ENCODE measurements around the gene SYS1.

SYS1 gene

GRCh38 chr20:45339799-45340198, 23.2 kb upstream of the SYS1 start:
- H3K27ac ChIP-seq (ENCODE audit: low read depth, low read length), result peak overlapping the region; percentile 71
- peaks cover 0 to 7% of the 10 kb centered on the region in 2 donors for H3K36me3 ChIP-seq (ENCODE audit: control insufficient read depth in 1 of 2, insufficient read depth in 2 of 2, low read length in 2 of 2)
- H3K9me3 ChIP-seq (ENCODE audit: control insufficient read depth in 1 of 2, low read length in 2 of 2), result no peaks in the 10 kb centered on the region
- peak overlapping the region; percentile 33 to 34 for H3K9ac ChIP-seq (ENCODE audit: low read depth in 1 of 2, low read length in 2 of 2)
- H3K4me3 ChIP-seq (ENCODE audit: low read depth in 1 of 2, low read length in 2 of 2), result peak overlapping the region in 1 of 2 donors; percentile 5
- no peaks in the 10 kb centered on the region for H3K27me3 ChIP-seq (ENCODE audit: control insufficient read depth in 1 of 2, insufficient read depth in 2 of 2, low read length in 2 of 2)
- peaks cover 83 to 85% of the 10 kb centered on the region in 2 donors for H3K4me1 ChIP-seq (ENCODE audit: control insufficient read depth in 1 of 2, insufficient read depth in 2 of 2, low read length in 2 of 2)

GRCh38 chr20:45340236-45340847, 22.6 kb upstream of the SYS1 start:
- H3K4me1 ChIP-seq (ENCODE audit: control insufficient read depth in 1 of 2, insufficient read depth in 2 of 2, low read length in 2 of 2), result peaks cover 88 to 90% of the 10 kb centered on the region in 2 donors
- no peaks in the 10 kb centered on the region for H3K27me3 ChIP-seq (ENCODE audit: control insufficient read depth in 1 of 2, insufficient read depth in 2 of 2, low read length in 2 of 2)
- H3K36me3 ChIP-seq (ENCODE audit: control insufficient read depth in 1 of 2, insufficient read depth in 2 of 2, low read length in 2 of 2), result peaks cover 0 to 6% of the 10 kb centered on the region in 2 donors
- peak overlapping the region; percentile 5 to 17 for H3K4me3 ChIP-seq (ENCODE audit: low read depth in 1 of 2, low read length in 2 of 2)
- peak overlapping the region in 1 of 2 donors; percentile 34 for H3K9ac ChIP-seq (ENCODE audit: low read depth in 1 of 2, low read length in 2 of 2)
- peak overlapping the region; percentile 33 for H3K27ac ChIP-seq (ENCODE audit: low read depth, low read length)
- no peaks in the 10 kb centered on the region for H3K9me3 ChIP-seq (ENCODE audit: control insufficient read depth in 1 of 2, low read length in 2 of 2)

- H3K9ac ChIP-seq (ENCODE audit: low read depth in 1 of 2, low read length in 2 of 2), result peak overlapping the region; percentile 15 to 96
- H3K4me1 ChIP-seq (ENCODE audit: control insufficient read depth in 1 of 2, insufficient read depth in 2 of 2, low read length in 2 of 2), result peaks cover 94 to 96% of the 10 kb centered on the region in 2 donors
- H3K27ac ChIP-seq (ENCODE audit: low read depth, low read length), result peak overlapping the region; percentile 33
- H3K9me3 ChIP-seq (ENCODE audit: control insufficient read depth in 1 of 2, low read length in 2 of 2), result no peaks in the 10 kb centered on the region
- peak overlapping the region; percentile 3 to 17 for H3K4me3 ChIP-seq (ENCODE audit: low read depth in 1 of 2, low read length in 2 of 2)
- H3K36me3 ChIP-seq (ENCODE audit: control insufficient read depth in 1 of 2, insufficient read depth in 2 of 2, low read length in 2 of 2), result peaks cover 0 to under 1% of the 10 kb centered on the region in 2 donors
- no peaks in the 10 kb centered on the region for H3K27me3 ChIP-seq (ENCODE audit: control insufficient read depth in 1 of 2, insufficient read depth in 2 of 2, low read length in 2 of 2)
Observed at GRCh38 chr20:45340951-45341350, 22.0 kb upstream of the SYS1 start.

DNA sequence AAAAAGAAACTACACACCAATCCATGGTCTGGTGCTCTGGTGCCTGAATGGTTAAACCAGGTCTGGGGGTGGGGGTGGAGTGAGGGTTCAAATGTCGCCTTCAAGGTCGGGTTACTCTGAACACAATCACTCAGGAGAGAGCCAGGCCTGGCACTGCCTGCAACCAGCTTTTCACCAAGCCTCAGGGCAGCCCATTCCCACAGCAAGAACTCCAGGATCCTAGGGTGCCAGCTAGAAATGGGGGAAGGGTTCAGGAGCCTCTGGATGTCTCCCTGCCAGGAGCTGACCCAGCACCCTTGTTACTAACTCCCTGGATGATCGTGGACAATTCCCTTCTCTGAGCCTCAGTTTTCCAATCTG, 21.4 kb upstream of the SYS1 start:
- H3K9ac ChIP-seq (ENCODE audit: low read depth in 1 of 2, low read length in 2 of 2), result peak overlapping the region; percentile 16 to 96
- peaks cover 95 to 97% of the 10 kb centered on the region in 2 donors for H3K4me1 ChIP-seq (ENCODE audit: control insufficient read depth in 1 of 2, insufficient read depth in 2 of 2, low read length in 2 of 2)
- H3K4me3 ChIP-seq (ENCODE audit: low read depth in 1 of 2, low read length in 2 of 2), result peak overlapping the region; percentile 4 to 92

DNA sequence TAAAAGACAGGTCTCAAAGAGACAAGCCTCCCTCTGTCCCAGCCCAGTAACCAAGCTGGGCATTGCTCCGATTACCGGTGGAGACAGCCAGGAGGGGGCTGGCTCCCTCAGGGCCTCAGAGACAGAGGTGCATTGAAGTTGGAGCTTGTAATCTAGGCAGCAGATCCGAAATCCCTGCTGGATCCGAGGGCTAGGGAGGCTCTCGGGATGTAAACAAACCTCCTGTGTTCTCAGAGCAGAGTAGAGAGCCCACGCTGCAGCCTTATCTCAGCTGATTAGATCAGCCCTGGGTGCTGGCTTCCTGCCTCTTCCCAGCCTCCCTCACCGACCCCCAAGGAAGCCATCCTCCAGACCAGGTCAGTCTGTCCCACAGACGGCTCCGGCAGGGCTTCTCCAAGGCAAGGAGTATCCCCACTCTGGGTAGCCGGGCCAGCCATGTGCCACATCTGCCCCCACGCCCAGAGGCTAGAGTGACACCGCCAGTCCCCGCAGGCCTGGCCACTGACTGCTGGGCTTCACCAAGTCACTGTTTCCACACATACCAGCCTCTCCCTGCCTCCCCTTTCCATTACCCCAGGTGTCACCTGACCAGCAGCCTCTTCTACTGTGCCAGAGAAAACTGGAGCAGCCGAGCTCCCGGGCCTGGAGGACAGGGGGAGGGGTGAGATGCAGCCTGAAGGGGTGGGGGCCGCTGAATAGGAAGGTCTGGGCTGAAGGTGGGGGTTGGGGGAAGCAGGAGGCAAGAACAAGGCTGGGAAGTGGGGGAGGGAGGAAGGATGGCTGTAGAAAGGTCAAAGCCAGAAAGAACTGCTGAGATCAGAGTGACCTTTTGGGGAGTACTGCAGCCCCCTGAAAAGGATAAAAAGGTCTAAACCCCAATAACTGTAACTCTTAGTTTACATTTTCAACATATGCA, 20.8 kb upstream of the SYS1 start:
- H3K4me1 ChIP-seq (ENCODE audit: control insufficient read depth in 1 of 2, insufficient read depth in 2 of 2, low read length in 2 of 2), result peaks cover 91 to 95% of the 10 kb centered on the region in 2 donors
- H3K27me3 ChIP-seq (ENCODE audit: control insufficient read depth in 1 of 2, insufficient read depth in 2 of 2, low read length in 2 of 2), result no peaks in the 10 kb centered on the region
- peak overlapping the region; percentile 45 to 92 for H3K4me3 ChIP-seq (ENCODE audit: low read depth in 1 of 2, low read length in 2 of 2)
- H3K36me3 ChIP-seq (ENCODE audit: control insufficient read depth in 1 of 2, insufficient read depth in 2 of 2, low read length in 2 of 2), result no peaks in the 10 kb centered on the region
- no peaks in the 10 kb centered on the region for H3K9me3 ChIP-seq (ENCODE audit: control insufficient read depth in 1 of 2, low read length in 2 of 2)
- peak overlapping the region; percentile 16 to 96 for H3K9ac ChIP-seq (ENCODE audit: low read depth in 1 of 2, low read length in 2 of 2)
- H3K27ac ChIP-seq (ENCODE audit: low read depth, low read length), result peak overlapping the region; percentile 91

More for the DNA sequence above, 21.4 kb upstream of the SYS1 start:
- no peaks in the 10 kb centered on the region for H3K9me3 ChIP-seq (ENCODE audit: control insufficient read depth in 1 of 2, low read length in 2 of 2)
- H3K27ac ChIP-seq (ENCODE audit: low read depth, low read length), result peak overlapping the region; percentile 91
- H3K36me3 ChIP-seq (ENCODE audit: control insufficient read depth in 1 of 2, insufficient read depth in 2 of 2, low read length in 2 of 2), result no peaks in the 10 kb centered on the region
- H3K27me3 ChIP-seq (ENCODE audit: control insufficient read depth in 1 of 2, insufficient read depth in 2 of 2, low read length in 2 of 2), result no peaks in the 10 kb centered on the region

- H3K27me3 ChIP-seq (ENCODE audit: control insufficient read depth in 1 of 2, insufficient read depth in 2 of 2, low read length in 2 of 2), result no peaks in the 10 kb centered on the region
- peaks cover 83 to 91% of the 10 kb centered on the region in 2 donors for H3K4me1 ChIP-seq (ENCODE audit: control insufficient read depth in 1 of 2, insufficient read depth in 2 of 2, low read length in 2 of 2)
- peak overlapping the region; percentile 90 to 96 for H3K9ac ChIP-seq (ENCODE audit: low read depth in 1 of 2, low read length in 2 of 2)
- peak overlapping the region; percentile 91 for H3K27ac ChIP-seq (ENCODE audit: low read depth, low read length)
- H3K9me3 ChIP-seq (ENCODE audit: control insufficient read depth in 1 of 2, low read length in 2 of 2), result no peaks in the 10 kb centered on the region
- H3K36me3 ChIP-seq (ENCODE audit: control insufficient read depth in 1 of 2, insufficient read depth in 2 of 2, low read length in 2 of 2), result no peaks in the 10 kb centered on the region
- peak overlapping the region; percentile 45 to 92 for H3K4me3 ChIP-seq (ENCODE audit: low read depth in 1 of 2, low read length in 2 of 2)
Observed at GRCh38 chr20:45342855-45343531, 20.0 kb upstream of the SYS1 start.

DNA sequence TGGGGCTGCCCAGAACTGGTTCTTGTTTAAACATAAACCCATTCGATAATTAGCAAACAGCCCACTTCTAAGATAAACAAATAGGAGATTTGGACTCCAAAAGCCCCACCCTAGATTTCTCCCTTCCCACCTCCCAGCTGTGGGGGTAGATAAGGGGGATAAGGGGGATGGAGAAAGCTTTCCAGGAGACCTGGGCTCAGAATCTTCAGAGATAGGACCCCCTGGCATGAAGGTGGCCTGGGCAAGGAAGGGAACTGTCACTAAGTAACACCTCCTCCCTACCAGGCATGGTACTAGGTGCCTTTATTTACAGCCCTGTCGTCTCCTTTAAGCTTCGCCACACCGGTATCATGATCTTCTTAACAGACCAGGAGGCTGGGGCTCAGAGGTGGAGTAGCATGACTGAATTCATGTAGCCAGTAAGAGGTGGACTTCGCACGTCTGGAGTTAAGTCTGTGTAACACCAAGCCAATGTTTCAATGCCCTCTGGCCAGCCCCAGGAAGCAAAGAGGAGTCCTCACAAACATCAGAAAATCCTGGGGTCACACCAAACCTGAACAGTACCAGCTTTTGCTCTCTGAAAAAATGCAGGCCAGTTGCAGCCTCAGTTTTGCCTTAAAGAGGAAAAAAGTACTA, 19.3 kb upstream of the SYS1 start:
- peak overlapping the region; percentile 90 to 96 for H3K9ac ChIP-seq (ENCODE audit: low read depth in 1 of 2, low read length in 2 of 2)
- H3K27ac ChIP-seq (ENCODE audit: low read depth, low read length), result peak overlapping the region; percentile 91
- no peaks in the 10 kb centered on the region for H3K36me3 ChIP-seq (ENCODE audit: control insufficient read depth in 1 of 2, insufficient read depth in 2 of 2, low read length in 2 of 2)
- H3K27me3 ChIP-seq (ENCODE audit: control insufficient read depth in 1 of 2, insufficient read depth in 2 of 2, low read length in 2 of 2), result no peaks in the 10 kb centered on the region
- H3K9me3 ChIP-seq (ENCODE audit: control insufficient read depth in 1 of 2, low read length in 2 of 2), result no peaks in the 10 kb centered on the region
- H3K4me1 ChIP-seq (ENCODE audit: control insufficient read depth in 1 of 2, insufficient read depth in 2 of 2, low read length in 2 of 2), result peaks cover 77 to 84% of the 10 kb centered on the region in 2 donors
- H3K4me3 ChIP-seq (ENCODE audit: low read depth in 1 of 2, low read length in 2 of 2), result peak overlapping the region; percentile 70 to 92

- Histone ChIP-seq H3K4me3 (ENCODE audit: low read depth in 1 of 2, low read length in 2 of 2) (peak overlapping the region; percentile 70 to 92), H3K36me3 (ENCODE audit: control insufficient read depth in 1 of 2, insufficient read depth in 2 of 2, low read length in 2 of 2) (no peaks in the 10 kb centered on the region), H3K27ac (ENCODE audit: low read depth, low read length) (peak overlapping the region; percentile 91), H3K9me3 (ENCODE audit: control insufficient read depth in 1 of 2, low read length in 2 of 2) (no peaks in the 10 kb centered on the region), H3K27me3 (ENCODE audit: control insufficient read depth in 1 of 2, insufficient read depth in 2 of 2, low read length in 2 of 2) (no peaks in the 10 kb centered on the region), H3K4me1 (ENCODE audit: control insufficient read depth in 1 of 2, insufficient read depth in 2 of 2, low read length in 2 of 2) (peaks cover 70 to 77% of the 10 kb centered on the region in 2 donors), H3K9ac (ENCODE audit: low read depth in 1 of 2, low read length in 2 of 2) (peak overlapping the region; percentile 90 to 96)
Observed at GRCh38 chr20:45344168-45344860, 18.6 kb upstream of the SYS1 start.
